ENCODE results near the gene GNB5.

- TF ChIP-seq EZH2 (IDR thresholded peaks at IDR 0.05) (no peak), POLR2AphosphoS5 (IDR thresholded peaks at IDR 0.05; ENCODE audit: borderline replicate concordance, low read depth, low read length) (no peak), FOXP2 (optimal IDR thresholded peaks at IDR 0.05; ENCODE audit: control extremely low read depth, extremely low read length, insufficient read depth) (no peak)
These were observed 56.6 kb downstream of the GNB5 start for GRCh38 chr15:52134502-52135144.
